Measurements from ENCODE around the gene AGAP3. TPM values are rescaled to one million over a fixed set of nuclear protein-coding genes. Genes with fewer than 3 reads are reported as not detected.

Gene AGAP3
- total RNA-seq, 2 donors from 2014 or later = 80.3 to 112 TPM

- DNase-seq (ENCODE audit: low spot score) = no peak
- H3K4me3 ChIP-seq = no peak overlapping the region
- no peaks in the 10 kb centered on the region for H3K27me3 ChIP-seq (replicated peaks; ENCODE audit: insufficient read depth)
- no peaks in the 10 kb centered on the region for H3K36me3 ChIP-seq
- H3K27ac ChIP-seq = no peak overlapping the region
- WGBS = 71% methylated on average over 8 of the region's 8 CpGs
- intact Hi-C loops (cut with DNase I) = loop anchor here (5.0 kb wide), 1 partner anchor 123 kb away; no protein-coding TSS in a partner anchor
- no peaks in the 10 kb centered on the region for H3K4me1 ChIP-seq (replicated peaks)
- TF ChIP-seq POLR2A (IDR thresholded peaks at IDR 0.05) (no peak), POLR2AphosphoS5 (IDR thresholded peaks at IDR 0.05) (no peak)
- H3K9me3 ChIP-seq = no peaks in the 10 kb centered on the region
These were observed 93.1 kb downstream of the AGAP3 start for GRCh38 chr7:151179287-151179860.

- WGBS = 88% methylated on average over 4 of the region's 4 CpGs
- no peaks in the 10 kb centered on the region for H3K4me1 ChIP-seq (replicated peaks)
- H3K36me3 ChIP-seq = no peaks in the 10 kb centered on the region
- H3K27ac ChIP-seq = no peak overlapping the region
- intact Hi-C loops (cut with DNase I) = loop anchor here (5.0 kb wide), 1 partner anchor 122 kb away; no protein-coding TSS in a partner anchor
- no peak for DNase-seq (ENCODE audit: low spot score)
- H3K9me3 ChIP-seq = no peaks in the 10 kb centered on the region
- TF ChIP-seq CTCF (IDR thresholded peaks at IDR 0.05) = no peak
- no peak for TF ChIP-seq POLR2AphosphoS5 (IDR thresholded peaks at IDR 0.05)
- no peak for TF ChIP-seq POLR2A (IDR thresholded peaks at IDR 0.05)
- no peaks in the 10 kb centered on the region for H3K27me3 ChIP-seq (replicated peaks; ENCODE audit: insufficient read depth)
- no peak overlapping the region for H3K4me3 ChIP-seq
These were observed 93.7 kb downstream of the AGAP3 start for GRCh38 chr7:151179946-151180345.

- Histone ChIP-seq H3K27me3 (replicated peaks; ENCODE audit: insufficient read depth) (no peaks in the 10 kb centered on the region), H3K4me1 (replicated peaks) (no peaks in the 10 kb centered on the region), H3K36me3 (no peaks in the 10 kb centered on the region), H3K9me3 (no peaks in the 10 kb centered on the region), H3K27ac (no peak overlapping the region), H3K4me3 (no peak overlapping the region)
- intact Hi-C loops (cut with DNase I) = no loop called here
- TF ChIP-seq CTCF (IDR thresholded peaks at IDR 0.05) = no peak
- no peak for TF ChIP-seq POLR2AphosphoS5 (IDR thresholded peaks at IDR 0.05)
- no peak for TF ChIP-seq POLR2A (IDR thresholded peaks at IDR 0.05)
- DNase-seq (ENCODE audit: low spot score) = no peak
- 87% methylated on average over 20 of the region's 22 CpGs for WGBS
These were observed 94.7 kb downstream of the AGAP3 start for GRCh38 chr7:151181011-151181431.

- Histone ChIP-seq H3K27me3 (replicated peaks; ENCODE audit: insufficient read depth) (no peaks in the 10 kb centered on the region), H3K9me3 (no peaks in the 10 kb centered on the region), H3K4me3 (no peak overlapping the region), H3K36me3 (no peaks in the 10 kb centered on the region), H3K4me1 (replicated peaks) (no peaks in the 10 kb centered on the region), H3K27ac (no peak overlapping the region)
- no peak for DNase-seq (ENCODE audit: low spot score)
- WGBS = 91% methylated on average over 13 of the region's 16 CpGs
- intact Hi-C loops (cut with DNase I) = no loop called here
- TF ChIP-seq POLR2AphosphoS5 (IDR thresholded peaks at IDR 0.05) (no peak), CTCF (IDR thresholded peaks at IDR 0.05) (no peak)
These were observed 99.7 kb downstream of the AGAP3 start for GRCh38 chr7:151185762-151186639.

GRCh38 chr7:151186640-151187408 lies 100.5 kb downstream of the AGAP3 start, which contains the start of gene ASB10:
ASB10 (minus strand) TSS chr7:151187250; CDS start chr7:151187130, 120 bp downstream.
- H3K9me3 ChIP-seq = no peaks in the 10 kb centered on the region
- no peak for TF ChIP-seq POLR2A (IDR thresholded peaks at IDR 0.05)
- TF ChIP-seq CTCF (IDR thresholded peaks at IDR 0.05) = no peak
- TF ChIP-seq POLR2AphosphoS5 (IDR thresholded peaks at IDR 0.05) = no peak
- no peak within 1 kb of the TSS for H3K4me3 ChIP-seq
- intact Hi-C loops (cut with DNase I) = no loop called here
- WGBS = 82% methylated on average over 21 of the region's 22 CpGs
- no peaks in the 10 kb centered on the region for H3K36me3 ChIP-seq
- no peak within 1 kb of the TSS for H3K27ac ChIP-seq
- H3K27me3 ChIP-seq (replicated peaks; ENCODE audit: insufficient read depth) = no peaks in the 10 kb centered on the region
- no peaks in the 10 kb centered on the region for H3K4me1 ChIP-seq (replicated peaks)
- no peak for DNase-seq (ENCODE audit: low spot score)

Data from prostate gland (tissue), 2 donors.